H9 (cell line): Measurements from ENCODE around the gene MYBBP1A. TPM values are rescaled to one million over a fixed set of nuclear protein-coding genes. Genes with fewer than 3 reads are reported as not detected.

Source experiments
- DNase-seq: peaks from one replicate; pipeline ENCODE4 v3.0.0-alpha.2; 2017
- H2AFZ ChIP-seq: one replicate; pipeline ENCODE4 v1.6.1; 2013; ENCODE audit warnings: mild to moderate bottlenecking, low read length, control low read depth, moderate library complexity
- H2AK5ac ChIP-seq: 2 replicates; pipeline ENCODE4 v1.6.1; 2013; ENCODE audit warnings: low read length, control low read depth, mixed read lengths; ENCODE audit not compliant: insufficient read length
- H2BK120ac ChIP-seq: one replicate; pipeline ENCODE4 v1.6.1; 2013; ENCODE audit warnings: low read depth, mild to moderate bottlenecking, low read length, control low read depth, inconsistent platforms; ENCODE audit not compliant: poor library complexity, severe bottlenecking
- H2BK12ac ChIP-seq: 2 replicates; pipeline ENCODE4 v1.6.1; 2013; ENCODE audit warnings: low read length, control low read depth, mixed read lengths, low read depth; ENCODE audit not compliant: insufficient read length
- H2BK15ac ChIP-seq: 2 replicates; pipeline ENCODE4 v1.6.1; 2013; ENCODE audit warnings: low read depth, low read length, control low read depth
- H2BK20ac ChIP-seq: one replicate; pipeline ENCODE4 v1.6.1; 2013; ENCODE audit warnings: low read depth, mild to moderate bottlenecking, low read length, control low read depth, inconsistent platforms; ENCODE audit not compliant: poor library complexity, severe bottlenecking
- H2BK5ac ChIP-seq: 2 replicates; pipeline ENCODE4 v1.6.1; 2013; ENCODE audit warnings: low read length, control low read depth, mixed read lengths; ENCODE audit not compliant: insufficient read length
- H3K14ac ChIP-seq: 2 replicates; pipeline ENCODE4 v1.6.1; 2013; ENCODE audit warnings: low read length, control low read depth; ENCODE audit not compliant: insufficient read depth
- H3K18ac ChIP-seq: 2 replicates; pipeline ENCODE4 v1.6.1; 2013; ENCODE audit warnings: low read depth, mild to moderate bottlenecking, mixed read lengths, low read length, control low read depth; ENCODE audit not compliant: insufficient read length
- H3K23ac ChIP-seq: 2 replicates; pipeline ENCODE4 v1.6.1; 2013; ENCODE audit warnings: low read length, control low read depth, mixed read lengths, low read depth; ENCODE audit not compliant: insufficient read length
- H3K23me2 ChIP-seq: 2 replicates; pipeline ENCODE4 v1.6.1; 2013; ENCODE audit warnings: low read depth, mild to moderate bottlenecking, mixed read lengths, low read length, control low read depth; ENCODE audit not compliant: insufficient read length, poor library complexity, severe bottlenecking
- H3K27ac ChIP-seq: 2 replicates; pipeline ENCODE4 v1.5.1; 2013; ENCODE audit warnings: low read length, control low read depth, mixed read lengths, low read depth; ENCODE audit not compliant: insufficient read length
- H3K27me3 ChIP-seq: 2 replicates; pipeline ENCODE4 v1.6.1; 2013; ENCODE audit warnings: low read length, control low read depth, inconsistent platforms; ENCODE audit not compliant: insufficient read depth
- H3K4ac ChIP-seq: 2 replicates; pipeline ENCODE4 v1.6.1; 2013; ENCODE audit warnings: low read depth, mild to moderate bottlenecking, control low read depth, inconsistent platforms, low read length, moderate library complexity
- H3K4me1 ChIP-seq: 2 replicates; pipeline ENCODE4 v1.6.1; 2013; ENCODE audit warnings: low read length, control low read depth, inconsistent platforms; ENCODE audit not compliant: insufficient read depth
- H3K4me2 ChIP-seq: 2 replicates; pipeline ENCODE4 v1.6.1; 2013; ENCODE audit warnings: low read length, control low read depth, mixed read lengths; ENCODE audit not compliant: insufficient read length, insufficient read depth
- H3K56ac ChIP-seq: 2 replicates; pipeline ENCODE4 v1.6.1; 2013; ENCODE audit warnings: low read depth, mild to moderate bottlenecking, mixed read lengths, low read length, control low read depth; ENCODE audit not compliant: insufficient read length
- H3K79me1 ChIP-seq: 2 replicates; pipeline ENCODE4 v1.6.1; 2013; ENCODE audit warnings: low read depth, mild to moderate bottlenecking, moderate library complexity, low read length, control low read depth, inconsistent platforms; ENCODE audit not compliant: insufficient read depth, poor library complexity, severe bottlenecking
- H3K79me2 ChIP-seq: 2 replicates; pipeline ENCODE4 v1.6.1; 2013; ENCODE audit warnings: low read length, control low read depth, inconsistent platforms; ENCODE audit not compliant: insufficient read depth
- H3K9ac ChIP-seq: 2 replicates; pipeline ENCODE4 v1.6.1; 2013; ENCODE audit warnings: low read length, control low read depth, mixed read lengths; ENCODE audit not compliant: insufficient read length; ENCODE audit errors: extremely low read depth
- H3K9me3 ChIP-seq: one replicate; pipeline ENCODE4 v1.6.1; 2013; ENCODE audit warnings: low read depth, low read length, inconsistent platforms; ENCODE audit not compliant: control insufficient read depth
- H3T11ph ChIP-seq: one replicate; pipeline ENCODE4 v1.6.1; 2013; ENCODE audit warnings: mild to moderate bottlenecking, low read length, control low read depth, inconsistent platforms
- H4K20me1 ChIP-seq: one replicate; pipeline ENCODE4 v1.6.1; 2013; ENCODE audit not compliant: control insufficient read depth, insufficient read length, insufficient read depth
- H4K5ac ChIP-seq: 2 replicates; pipeline ENCODE4 v1.6.1; 2013; ENCODE audit warnings: low read depth, mild to moderate bottlenecking, mixed read lengths, low read length, control low read depth; ENCODE audit not compliant: insufficient read length
- H4K8ac ChIP-seq: replicated peaks from 2 replicates; pipeline ENCODE4 v1.6.1; 2013; ENCODE audit warnings: low read length, control low read depth, mixed read lengths, low read depth; ENCODE audit not compliant: insufficient read length
- H4K91ac ChIP-seq: 2 replicates; pipeline ENCODE4 v1.6.1; 2013; ENCODE audit warnings: low read depth, mild to moderate bottlenecking, moderate library complexity, mixed read lengths, low read length, control low read depth; ENCODE audit not compliant: insufficient read length
- H3K27ac Mint-ChIP-seq, 3 experiments: 2 replicates in 2 of 3; 3 replicates in 1 of 3; pipeline ENCODE4 v1.8.0; 2020 to 2021; ENCODE audit warnings: mixed read lengths in 3 of 3, mild to moderate bottlenecking in 1 of 3, moderate library complexity in 1 of 3
- H3K27me3 Mint-ChIP-seq: 2 replicates; pipeline ENCODE4 v1.8.0; 2021; ENCODE audit warnings: low read depth, mild to moderate bottlenecking, moderate library complexity, mixed read lengths
- H3K36me3 Mint-ChIP-seq, 3 experiments: 2 replicates in 2 of 3; 3 replicates in 1 of 3; pipeline ENCODE4 v1.8.0; 2020 to 2021; ENCODE audit warnings: low read depth in 3 of 3, mixed read lengths in 3 of 3; ENCODE audit not compliant: insufficient read depth in 1 of 3
- H3K4me1 Mint-ChIP-seq, 2 experiments: 2 replicates each; pipeline ENCODE4 v1.8.0; 2020; ENCODE audit warnings: mixed read lengths in 2 of 2
- H3K4me3 Mint-ChIP-seq, 2 experiments: 2 replicates in 1 of 2; 3 replicates in 1 of 2; pipeline ENCODE4 v1.8.0; 2020 to 2021; ENCODE audit warnings: mild to moderate bottlenecking in 2 of 2, mixed read lengths in 2 of 2, moderate library complexity in 1 of 2
- H3K9me3 Mint-ChIP-seq, 2 experiments: 2 replicates in 1 of 2; 3 replicates in 1 of 2; pipeline ENCODE4 v1.8.0; 2020; ENCODE audit warnings: mild to moderate bottlenecking in 2 of 2, mixed read lengths in 2 of 2, moderate library complexity in 1 of 2
- WGBS: extraction: QIAGEN DNeasy Blood & Tissue Kit; methylation state at CpG from one replicate; pipeline ENCODE4 v1.1.7; 2013; ENCODE audit warnings: missing lambda C conversion rate, low lambda C conversion rate, mixed read lengths; ENCODE audit not compliant: insufficient read length; ENCODE audit errors: extremely low coverage; 5-methylcytosine and 5-hydroxymethylcytosine counted together
- total RNA-seq: library from RNA; stranded (reverse); gene quantifications from 2 replicates; pipeline ENCODE4 v1.2.1, GENCODE V29; 2021
- TF ChIP-seq, protein P1 (sequence below): fragments of 200-600 bp; sonication (generic); conservative IDR thresholded peaks from 3 replicates; pipeline ENCODE4 v1.8.0; 2021; ENCODE audit warnings: antibody characterized with exemption, mild to moderate bottlenecking

Gene MYBBP1A
- total RNA-seq, 1 experiment from 2014 or later, result 181 TPM

DNA sequence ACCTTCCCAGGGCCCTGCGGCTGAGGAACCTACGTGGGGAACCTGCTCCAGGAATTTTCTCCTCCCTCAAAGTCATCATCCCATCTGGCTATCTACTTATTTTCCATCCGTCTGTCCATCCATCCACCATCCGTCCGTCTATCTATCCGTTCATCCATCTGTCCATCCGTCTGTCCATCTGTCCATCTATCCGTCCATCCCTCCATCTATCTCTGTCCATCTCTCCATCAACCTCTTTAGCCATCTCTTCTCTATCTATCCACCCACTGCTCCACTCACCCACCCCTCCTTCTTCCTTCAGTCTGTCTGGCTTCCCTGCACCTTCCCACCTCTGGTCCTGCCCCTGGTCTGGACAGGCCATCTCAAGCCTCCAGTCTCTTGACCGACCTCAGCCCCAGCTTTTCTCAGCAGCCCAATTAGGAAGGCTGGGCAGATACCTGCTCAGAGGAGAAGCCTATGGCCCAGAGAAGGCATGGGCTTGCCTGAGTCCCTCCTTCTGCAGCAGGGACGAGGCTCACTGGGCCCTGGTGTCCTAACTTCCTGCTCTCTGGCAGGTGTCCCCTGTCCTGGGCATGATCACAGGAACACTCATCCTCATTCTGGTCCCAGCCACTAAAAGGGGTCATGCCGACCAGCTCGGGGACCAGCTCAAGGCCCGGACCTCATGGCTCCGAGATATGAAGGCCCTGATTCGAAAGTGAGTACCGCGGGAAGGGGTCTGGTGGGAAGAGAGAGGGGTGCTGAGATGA lies 23.0 kb downstream of the MYBBP1A start:
- H3K27me3 Mint-ChIP-seq, result peaks cover 77% of the 10 kb centered on the region
- no peaks in the 10 kb centered on the region for H3K79me2 ChIP-seq
- H3K27ac ChIP-seq, result no peak overlapping the region
- no peak overlapping the region for H4K5ac ChIP-seq
- H3K14ac ChIP-seq, result no peak overlapping the region
- DNase-seq, result no peak
- no peak overlapping the region for H3T11ph ChIP-seq
- no peaks in the 10 kb centered on the region for H3K79me1 ChIP-seq
- no peak overlapping the region for H2BK12ac ChIP-seq
- H2BK120ac ChIP-seq, result no peak overlapping the region
- H4K8ac ChIP-seq, result no peak overlapping the region
- no peak overlapping the region for H3K9ac ChIP-seq
- H2BK15ac ChIP-seq, result no peak overlapping the region
- H3K4ac ChIP-seq, result no peak overlapping the region
- H3K56ac ChIP-seq, result no peak overlapping the region
- H3K23me2 ChIP-seq, result no peaks in the 10 kb centered on the region
- no peak overlapping the region for H2AFZ ChIP-seq
- no peaks in the 10 kb centered on the region for H3K9me3 Mint-ChIP-seq
- peaks cover 3% of the 10 kb centered on the region; the same call in 1 of the 2 replicates for H3K27me3 ChIP-seq
- H4K91ac ChIP-seq, result no peak overlapping the region
- H3K23ac ChIP-seq, result no peak overlapping the region
- H3K36me3 Mint-ChIP-seq, result peaks cover 0 to 2% (median 0%) of the 10 kb centered on the region in 3 experiments; a peak in 2 of 7 replicates
- no peak overlapping the region for H3K4me3 Mint-ChIP-seq
- H3K27ac Mint-ChIP-seq, result no peak overlapping the region
- H3K4me1 ChIP-seq, result no peaks in the 10 kb centered on the region; the same call in 1 of the 2 replicates
- H3K4me1 Mint-ChIP-seq, result peaks cover 25 to 26% of the 10 kb centered on the region in 2 experiments
- H4K20me1 ChIP-seq, result peaks cover under 1% of the 10 kb centered on the region
- H3K9me3 ChIP-seq, result no peaks in the 10 kb centered on the region
- H2BK5ac ChIP-seq, result no peak overlapping the region
- no peak overlapping the region for H2AK5ac ChIP-seq
- H3K18ac ChIP-seq, result no peak overlapping the region
- TF ChIP-seq, protein P1, sequence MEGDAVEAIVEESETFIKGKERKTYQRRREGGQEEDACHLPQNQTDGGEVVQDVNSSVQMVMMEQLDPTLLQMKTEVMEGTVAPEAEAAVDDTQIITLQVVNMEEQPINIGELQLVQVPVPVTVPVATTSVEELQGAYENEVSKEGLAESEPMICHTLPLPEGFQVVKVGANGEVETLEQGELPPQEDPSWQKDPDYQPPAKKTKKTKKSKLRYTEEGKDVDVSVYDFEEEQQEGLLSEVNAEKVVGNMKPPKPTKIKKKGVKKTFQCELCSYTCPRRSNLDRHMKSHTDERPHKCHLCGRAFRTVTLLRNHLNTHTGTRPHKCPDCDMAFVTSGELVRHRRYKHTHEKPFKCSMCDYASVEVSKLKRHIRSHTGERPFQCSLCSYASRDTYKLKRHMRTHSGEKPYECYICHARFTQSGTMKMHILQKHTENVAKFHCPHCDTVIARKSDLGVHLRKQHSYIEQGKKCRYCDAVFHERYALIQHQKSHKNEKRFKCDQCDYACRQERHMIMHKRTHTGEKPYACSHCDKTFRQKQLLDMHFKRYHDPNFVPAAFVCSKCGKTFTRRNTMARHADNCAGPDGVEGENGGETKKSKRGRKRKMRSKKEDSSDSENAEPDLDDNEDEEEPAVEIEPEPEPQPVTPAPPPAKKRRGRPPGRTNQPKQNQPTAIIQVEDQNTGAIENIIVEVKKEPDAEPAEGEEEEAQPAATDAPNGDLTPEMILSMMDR, result no peak
- H2BK20ac ChIP-seq, result no peak overlapping the region
- no CpG with 5 or more reads among the region's 17 CpGs for WGBS
- H3K4me2 ChIP-seq, result no peak overlapping the region
